NB4 (cell line): Measurements from ENCODE around the gene ZNF408.

Experiments
- CTCF ChIP-seq: IDR thresholded peaks from one replicate; pipeline ENCODE4 v1.5.1; 2012; ENCODE audit warnings: low read depth, low read length
- MAX ChIP-seq: IDR thresholded peaks from 2 replicates; pipeline ENCODE4 v1.6.1; 2011; ENCODE audit warnings: low read depth, low read length
- MYC ChIP-seq: IDR thresholded peaks from 2 replicates; pipeline ENCODE4 v1.6.1; 2011; ENCODE audit warnings: low read depth, low read length
- POLR2A ChIP-seq: IDR thresholded peaks from 2 replicates; pipeline ENCODE4 v1.6.1; 2011; ENCODE audit warnings: mild to moderate bottlenecking; ENCODE audit not compliant: insufficient read length; ENCODE audit errors: extremely low read depth

GRCh38 chr11:46684367-46684766 lies 16.5 kb upstream of the ZNF408 start:
- TF ChIP-seq CTCF (no peak), POLR2A (no peak), MYC (no peak), MAX (no peak)
